Chondrocyte (in vitro differentiated cells): ENCODE results near the gene MDFIC. TPM values are rescaled to one million over a fixed set of nuclear protein-coding genes. Genes with fewer than 3 reads are reported as not detected.

Experiments
- DNase-seq: peaks from one replicate; pipeline ENCODE4 v3.0.0; 2021; ENCODE audit warnings: mixed read lengths, low spot score
- H3K27ac Mint-ChIP-seq: one replicate; pipeline ENCODE4 v1.8.0; 2021; ENCODE audit warnings: mild to moderate bottlenecking, moderate library complexity, mixed read lengths; ENCODE audit not compliant: unreplicated experiment
- H3K27me3 Mint-ChIP-seq: 2 replicates; pipeline ENCODE4 v1.8.0; 2021; ENCODE audit warnings: low read depth, mixed read lengths
- H3K36me3 Mint-ChIP-seq: 2 replicates; pipeline ENCODE4 v1.8.0; 2021; ENCODE audit warnings: low read depth, mixed read lengths
- H3K4me1 Mint-ChIP-seq: 2 replicates; pipeline ENCODE4 v1.8.0; 2021; ENCODE audit warnings: low read depth, mild to moderate bottlenecking, mixed read lengths
- H3K4me3 Mint-ChIP-seq: one replicate; pipeline ENCODE4 v1.8.0; 2021; ENCODE audit warnings: mild to moderate bottlenecking, moderate library complexity, mixed read lengths; ENCODE audit not compliant: unreplicated experiment
- H3K9me3 Mint-ChIP-seq: 2 replicates; pipeline ENCODE4 v1.8.0; 2021; ENCODE audit warnings: low read depth, mixed read lengths
- CTCF ChIP-seq: fragments of 200-600 bp; sonication (generic); IDR thresholded peaks from 2 replicates; pipeline ENCODE4 v1.5.0; 2021; ENCODE audit warnings: antibody characterized with exemption, mild to moderate bottlenecking, moderate library complexity
- total RNA-seq: library from RNA; stranded (reverse); gene quantifications from 3 replicates; pipeline ENCODE4 v1.2.1, GENCODE V29; 2021

The MDFIC gene
- total RNA-seq, 1 donor from 2014 or later: 15.6 TPM

- no peak for DNase-seq
- Mint-ChIP-seq H3K4me3 (no peak overlapping the region), H3K36me3 (peaks cover 3% of the 10 kb centered on the region), H3K27ac (no peak overlapping the region), H3K9me3 (no peaks in the 10 kb centered on the region), H3K27me3 (no peaks in the 10 kb centered on the region), H3K4me1 (peaks cover 24% of the 10 kb centered on the region)
- TF ChIP-seq CTCF: no peak
Measured at GRCh38 chr7:114941692-114942091, 19.8 kb downstream of the MDFIC start.

- no peaks in the 10 kb centered on the region for H3K9me3 Mint-ChIP-seq
- no peak for DNase-seq
- H3K27ac Mint-ChIP-seq: no peak overlapping the region
- H3K4me3 Mint-ChIP-seq: no peak overlapping the region
- no peaks in the 10 kb centered on the region for H3K27me3 Mint-ChIP-seq
- peaks cover 3% of the 10 kb centered on the region for H3K36me3 Mint-ChIP-seq
- peaks cover 24% of the 10 kb centered on the region for H3K4me1 Mint-ChIP-seq
- no peak for TF ChIP-seq CTCF
Measured at GRCh38 chr7:114942446-114943175, 20.7 kb downstream of the MDFIC start.

GRCh38 chr7:114943530-114943929 lies 21.6 kb downstream of the MDFIC start:
- Mint-ChIP-seq H3K9me3 (no peaks in the 10 kb centered on the region), H3K4me3 (no peak overlapping the region), H3K36me3 (peaks cover 3% of the 10 kb centered on the region), H3K27ac (peak overlapping the region; percentile 96), H3K4me1 (peaks cover 24% of the 10 kb centered on the region), H3K27me3 (no peaks in the 10 kb centered on the region)
- DNase-seq: no peak
- TF ChIP-seq CTCF: no peak

GRCh38 chr7:114943953-114944744 lies 22.3 kb downstream of the MDFIC start:
- peak overlapping the region; percentile 60 for H3K4me3 Mint-ChIP-seq
- H3K4me1 Mint-ChIP-seq: peaks cover 27% of the 10 kb centered on the region

More at GRCh38 chr7:114943953-114944744, 22.3 kb downstream of the MDFIC start:
- H3K27me3 Mint-ChIP-seq: no peaks in the 10 kb centered on the region
- peak overlapping the region; percentile 96 for H3K27ac Mint-ChIP-seq
- H3K36me3 Mint-ChIP-seq: peaks cover 3% of the 10 kb centered on the region
- no peaks in the 10 kb centered on the region for H3K9me3 Mint-ChIP-seq
- DNase-seq: no peak
- no peak for TF ChIP-seq CTCF
